OCI-M2 (cell line): ENCODE data around the gene DCN.
"Not testable (repeated sequence)": the region's sequence is repeated elsewhere in the genome, so short reads cannot be mapped to it uniquely, and the experiment has no call there.

Experiments
- DNase-seq: peaks from one replicate; lab custom pipeline; 2025; ENCODE audit not compliant: unreplicated experiment; lab: John Stamatoyannopoulos, UW

Gene DCN, protein sequence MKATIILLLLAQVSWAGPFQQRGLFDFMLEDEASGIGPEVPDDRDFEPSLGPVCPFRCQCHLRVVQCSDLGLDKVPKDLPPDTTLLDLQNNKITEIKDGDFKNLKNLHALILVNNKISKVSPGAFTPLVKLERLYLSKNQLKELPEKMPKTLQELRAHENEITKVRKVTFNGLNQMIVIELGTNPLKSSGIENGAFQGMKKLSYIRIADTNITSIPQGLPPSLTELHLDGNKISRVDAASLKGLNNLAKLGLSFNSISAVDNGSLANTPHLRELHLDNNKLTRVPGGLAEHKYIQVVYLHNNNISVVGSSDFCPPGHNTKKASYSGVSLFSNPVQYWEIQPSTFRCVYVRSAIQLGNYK

DNA sequence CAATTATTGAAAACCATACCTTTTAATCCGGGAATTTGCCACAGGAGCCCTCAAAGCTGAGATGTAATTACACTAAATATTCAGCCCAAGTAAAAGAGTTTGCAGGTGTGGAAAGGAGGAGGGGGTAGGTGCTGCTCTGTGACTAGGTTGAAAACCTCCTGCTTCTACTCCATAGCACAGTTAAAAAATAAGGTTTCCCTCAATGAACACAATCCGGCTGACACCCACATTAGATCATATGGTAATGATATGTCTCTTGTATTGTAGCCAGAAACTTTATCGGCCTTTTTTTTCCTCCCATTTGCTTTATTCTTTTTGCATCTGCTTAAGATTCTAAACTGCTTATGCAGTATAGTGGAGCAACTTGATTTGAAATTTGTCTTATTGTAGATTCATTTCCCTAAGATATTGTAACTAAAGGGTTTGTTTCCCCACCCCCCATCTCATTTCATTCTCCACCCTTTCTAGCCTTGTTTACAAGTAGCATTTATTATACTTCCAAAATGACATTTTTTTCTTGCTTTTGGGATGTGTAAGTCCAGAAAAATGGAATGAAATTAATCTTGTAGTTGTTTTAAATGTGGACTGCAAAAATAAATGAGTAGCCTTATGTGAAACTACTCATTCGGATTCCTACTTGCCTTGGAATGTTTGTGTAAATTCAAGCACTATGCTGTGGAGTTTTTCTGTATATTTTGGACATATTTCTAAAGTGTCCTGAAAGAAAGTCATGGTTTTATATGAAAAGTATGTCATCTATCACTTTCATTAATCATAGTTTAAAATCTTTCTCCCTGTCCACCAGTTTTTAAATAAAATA is at the start of gene DCN:
Gene DCN, minus strand, starts transcription at position 182 of the 820 bp plus-strand sequence. CDS start 4,265 bp downstream, outside the sequence.
- no peak for DNase-seq

- DNase-seq: no peak
These were observed 48.2 kb upstream of the DCN start for GRCh38 chr12:91230841-91231240.

- no peak for DNase-seq
These were observed 44.3 kb upstream of the DCN start for GRCh38 chr12:91226951-91227350.

DNA sequence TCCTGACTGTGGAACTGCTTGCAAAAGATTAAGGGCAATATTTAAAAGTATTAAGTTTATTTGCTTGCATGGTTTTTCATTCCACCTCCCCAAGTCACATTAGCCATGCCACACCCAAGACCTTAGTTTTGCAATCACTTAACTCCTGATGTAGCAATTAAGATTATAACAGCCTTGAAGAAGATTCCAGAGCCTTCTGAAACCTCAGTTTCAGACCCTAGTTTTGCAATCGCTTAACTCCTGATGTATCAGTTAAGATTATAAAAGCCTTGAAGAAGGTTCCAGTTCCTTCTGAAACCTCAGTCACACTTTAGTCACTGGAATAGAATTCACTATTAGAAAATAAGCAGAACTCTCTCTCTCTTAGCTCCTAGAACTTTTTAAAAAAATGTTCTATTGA is 42.7 kb upstream of the DCN start:
- DNase-seq: no peak

GRCh38 chr12:91224401-91224800 is 41.8 kb upstream of the DCN start:
- DNase-seq: no peak

GRCh38 chr12:91222746-91223145 is 40.1 kb upstream of the DCN start:
- no peak for DNase-seq

- no peak for DNase-seq
These were observed 37.3 kb upstream of the DCN start for GRCh38 chr12:91219919-91220318.

DNA sequence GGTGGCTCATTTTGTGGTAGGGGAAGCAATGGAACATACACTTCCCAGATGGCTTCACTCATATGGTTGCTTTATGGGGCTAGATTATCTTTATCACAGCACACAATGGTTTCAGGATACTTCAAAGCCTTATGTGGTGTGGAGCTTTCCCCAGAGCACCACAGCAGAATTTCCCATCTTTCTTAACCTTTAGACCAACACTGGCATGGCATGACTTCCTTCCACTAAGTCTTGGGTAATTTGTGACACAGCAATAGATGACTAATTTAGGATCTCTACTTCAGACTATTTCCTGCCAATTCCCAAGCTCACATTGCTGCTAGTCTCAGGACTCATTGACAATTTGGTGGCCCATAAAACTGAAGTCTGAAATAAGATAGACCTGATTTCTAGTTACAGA is 36.9 kb upstream of the DCN start:
- no peak for DNase-seq

GRCh38 chr12:91216871-91217270 is 34.3 kb upstream of the DCN start:
- no peak for DNase-seq

DNA sequence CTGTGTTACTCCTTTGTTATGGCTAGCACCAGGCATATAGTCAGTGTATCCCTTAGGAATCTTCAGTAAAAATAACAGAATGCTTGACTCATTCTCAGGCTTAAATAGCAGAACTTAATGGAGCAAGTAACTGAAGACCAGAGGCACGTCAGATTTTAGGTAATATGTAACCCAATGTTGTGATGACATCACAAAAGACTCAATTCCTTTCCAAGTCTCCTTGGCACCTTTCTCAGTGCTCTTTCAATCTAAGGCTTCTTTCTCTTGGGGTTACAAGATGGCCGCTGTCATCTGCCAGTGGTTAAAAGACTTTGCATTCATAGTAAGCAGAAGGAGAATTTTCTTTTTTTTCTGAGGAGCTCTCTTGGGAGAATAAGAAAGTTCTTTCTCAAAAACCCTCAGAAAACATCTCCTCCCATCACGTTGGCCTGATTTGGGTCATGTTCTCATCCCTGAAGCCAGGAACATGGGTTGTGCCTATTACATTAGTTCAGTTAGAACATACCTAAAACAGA is 33.4 kb upstream of the DCN start:
- DNase-seq: no peak

DNA sequence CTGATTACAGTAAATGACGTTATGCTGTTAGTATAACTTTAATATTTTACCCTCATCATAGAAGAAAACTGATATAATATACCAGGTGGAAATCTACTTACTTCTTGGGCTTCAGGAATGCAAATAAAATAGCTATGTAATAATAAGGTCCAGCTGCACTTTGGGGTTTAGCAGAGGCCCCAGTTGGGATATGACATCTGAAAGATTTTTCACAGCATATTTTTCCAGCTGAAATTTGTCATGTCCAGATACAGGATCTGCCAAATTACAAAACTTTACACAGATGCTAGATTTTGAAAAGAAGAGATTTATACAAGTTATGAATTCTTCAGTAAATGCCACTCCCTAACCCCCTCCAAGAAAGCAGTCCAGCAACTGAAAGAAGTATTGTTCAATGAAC is 29.2 kb upstream of the DCN start:
- no peak for DNase-seq

DNA sequence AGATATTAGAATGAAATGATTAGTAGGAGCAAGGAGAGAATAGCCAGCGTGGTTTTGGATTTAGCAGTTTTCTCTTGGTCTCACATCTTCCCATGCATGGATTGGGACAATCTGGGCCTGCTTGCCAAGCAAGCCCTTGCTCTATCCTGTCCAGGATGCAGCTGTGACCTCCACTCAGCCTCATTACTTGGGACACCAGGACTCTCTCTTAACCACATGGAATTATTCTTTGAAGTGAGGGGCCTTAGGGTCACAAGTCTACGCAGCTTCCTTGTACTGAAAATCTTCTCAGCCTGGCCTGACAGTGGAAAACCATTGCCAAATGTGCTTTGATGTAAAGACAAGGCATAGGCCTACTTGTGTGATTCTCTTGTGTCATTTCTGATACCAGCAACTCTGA is 28.0 kb upstream of the DCN start:
- no peak for DNase-seq

- DNase-seq: no peak
These were observed 27.5 kb upstream of the DCN start for GRCh38 chr12:91210144-91210543.

DNA sequence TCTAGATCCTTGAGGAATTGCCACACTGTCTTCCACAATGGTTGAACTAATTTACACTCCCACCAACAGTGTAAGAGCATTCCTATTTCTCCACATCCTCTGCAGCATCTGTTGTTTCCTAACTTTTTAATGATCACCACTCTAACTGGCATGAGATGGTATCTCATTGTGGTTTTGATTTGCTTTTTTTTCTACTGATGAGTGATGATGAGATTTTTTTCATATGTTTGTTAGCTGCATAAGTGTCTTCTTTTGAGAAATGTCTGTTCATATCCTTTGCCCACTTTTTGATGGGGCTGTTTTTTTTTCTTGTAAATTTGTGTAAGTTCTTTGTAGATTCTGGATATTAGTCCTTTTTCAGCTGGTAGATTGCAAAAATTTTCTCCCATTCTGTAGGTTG is 24.7 kb upstream of the DCN start:
- DNase-seq: not testable (repeated sequence)

DNA sequence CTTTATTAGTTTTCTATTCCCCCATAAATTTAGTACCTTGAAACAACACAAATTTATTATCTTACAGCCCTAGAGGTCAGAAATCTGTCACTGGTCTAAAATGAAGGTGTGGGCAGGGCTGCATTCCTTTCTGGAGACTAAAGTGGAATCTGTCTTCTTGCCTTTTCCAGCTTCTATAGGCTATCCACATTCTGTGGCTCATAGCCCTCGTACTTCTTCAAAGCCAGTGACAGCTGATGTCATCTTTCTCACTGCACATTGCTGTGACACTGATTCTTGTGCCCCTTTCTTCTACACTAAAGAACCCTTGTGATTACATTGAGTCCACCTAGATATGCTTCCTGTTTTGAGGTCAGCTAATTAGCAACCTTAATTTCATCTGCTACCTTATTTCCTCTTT is 23.2 kb upstream of the DCN start:
- no peak for DNase-seq

GRCh38 chr12:91204421-91204820 is 21.8 kb upstream of the DCN start:
- DNase-seq: no peak

GRCh38 chr12:91203610-91204009 is 21.0 kb upstream of the DCN start:
- no peak for DNase-seq

- no peak for DNase-seq
These were observed 19.8 kb upstream of the DCN start for GRCh38 chr12:91202390-91202789.

DNA sequence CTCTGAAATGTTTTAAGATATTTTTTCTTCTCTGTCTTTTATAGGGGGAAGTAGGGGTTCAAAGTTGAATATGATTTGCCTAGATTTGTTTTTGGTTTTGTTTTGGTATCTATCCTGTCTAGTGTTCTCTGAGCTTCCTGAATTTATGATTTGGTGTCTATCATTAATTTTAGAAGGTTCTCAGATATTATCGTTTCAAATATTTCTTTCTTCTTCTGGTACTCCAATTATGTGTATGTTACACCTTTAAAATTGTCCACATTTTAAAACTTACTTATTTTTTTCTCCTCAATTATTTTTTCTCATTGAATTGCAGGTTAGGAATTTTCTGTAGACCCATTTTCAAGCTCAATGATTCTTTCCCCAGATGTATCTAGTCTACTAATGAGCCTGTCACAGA is 13.8 kb upstream of the DCN start:
- DNase-seq: no peak

GRCh38 chr12:91194500-91194899 is 11.9 kb upstream of the DCN start:
- no peak for DNase-seq

- DNase-seq: no peak
These were observed 9.0 kb upstream of the DCN start for GRCh38 chr12:91191513-91192111.

DNA sequence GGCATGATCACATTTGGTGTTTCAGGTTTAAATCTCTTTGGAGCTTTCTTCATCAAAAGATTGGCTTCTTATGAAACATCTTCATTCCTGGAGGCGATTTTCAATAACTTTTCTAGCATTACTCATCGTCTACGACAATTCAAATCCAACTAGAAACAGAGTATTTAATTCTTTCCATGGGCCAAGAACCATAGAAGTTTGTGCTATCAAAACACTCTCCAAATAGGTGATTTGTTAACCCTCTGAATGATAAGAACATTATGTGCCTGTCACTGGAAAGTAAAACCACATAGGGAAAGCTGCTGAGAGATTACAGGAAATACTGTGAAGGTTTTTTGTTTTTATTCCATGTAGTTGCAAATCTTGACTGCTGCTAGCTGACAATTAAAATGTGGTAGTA is 6.9 kb upstream of the DCN start:
- no peak for DNase-seq
